Measurements from ENCODE around the gene ANKRD35.
"Not testable (repeated sequence)": the region's sequence is repeated elsewhere in the genome, so short reads cannot be mapped to it uniquely, and the experiment has no call there.

ANKRD35 gene

GRCh38 chr1:145885738-145886287 is at the start of gene ANKRD35:
ANKRD35 (minus strand) TSS chr1:145885866; CDS start chr1:145885758, 108 bp downstream.
- intact Hi-C loops (cut with DNase I), result no loop called here
- peak; percentile 77 to 95 (median 89) for DNase-seq

- intact Hi-C loops (cut with DNase I); DNase-seq: not testable (repeated sequence)
These were observed 46.9 kb upstream of the ANKRD35 start for GRCh38 chr1:145932522-145933009.

- DNase-seq, result peak in 9 of 42 donors; percentile 8 to 47 (median 25)
- intact Hi-C loops (cut with DNase I), result loop anchor here (2.0 kb wide), 1 partner anchor 29 kb away; no protein-coding TSS in a partner anchor
These were observed 42.4 kb upstream of the ANKRD35 start for GRCh38 chr1:145927916-145928643.

- intact Hi-C loops (cut with DNase I), result loop anchor here (2.0 kb wide), 1 partner anchor 30 kb away; no protein-coding TSS in a partner anchor
- DNase-seq, result peak; percentile 81 to 98 (median 95)
These were observed 41.6 kb upstream of the ANKRD35 start, which contains the start of gene RBM8A for GRCh38 chr1:145927063-145927886. RBM8A (minus strand) TSS chr1:145927484; CDS start chr1:145927426, 58 bp downstream.

- intact Hi-C loops (cut with DNase I), result loop anchor here (2.0 kb wide), 1 partner anchor 30 kb away; no protein-coding TSS in a partner anchor
- peak in 1 of 42 donors; percentile 7 for DNase-seq
These were observed 41.0 kb upstream of the ANKRD35 start for GRCh38 chr1:145926686-145927062.

- intact Hi-C loops (cut with DNase I), result no loop called here
- no peak for DNase-seq
These were observed 36.6 kb upstream of the ANKRD35 start for GRCh38 chr1:145922266-145922665.

- intact Hi-C loops (cut with DNase I); DNase-seq: not testable (repeated sequence)
These were observed 34.6 kb upstream of the ANKRD35 start for GRCh38 chr1:145920297-145920696.

- DNase-seq, result peak in 39 of 42 donors; percentile 7 to 66 (median 39)
- intact Hi-C loops (cut with DNase I), result no loop called here
These were observed 33.6 kb upstream of the ANKRD35 start for GRCh38 chr1:145918992-145919939.

GRCh38 chr1:145918144-145918991 is 32.7 kb upstream of the ANKRD35 start, which contains the start of gene PEX11B:
PEX11B (minus strand) TSS chr1:145918717; CDS start chr1:145918688, 29 bp downstream.
- intact Hi-C loops (cut with DNase I), result no loop called here
- DNase-seq, result peak; percentile 87 to 96 (median 93)

GRCh38 chr1:145917595-145917994 is 31.9 kb upstream of the ANKRD35 start:
- DNase-seq, result no peak
- intact Hi-C loops (cut with DNase I), result no loop called here

GRCh38 chr1:145916745-145917144 is 31.1 kb upstream of the ANKRD35 start:
- DNase-seq, result no peak
- intact Hi-C loops (cut with DNase I), result no loop called here

GRCh38 chr1:145912128-145912641 is 26.5 kb upstream of the ANKRD35 start:
- DNase-seq, result no peak
- intact Hi-C loops (cut with DNase I), result no loop called here

GRCh38 chr1:145908653-145909052 is 23.0 kb upstream of the ANKRD35 start:
- intact Hi-C loops (cut with DNase I), result no loop called here

GRCh38 chr1:145906954-145907753 is 21.5 kb upstream of the ANKRD35 start:
- intact Hi-C loops (cut with DNase I), result no loop called here
- DNase-seq, result no peak

More at GRCh38 chr1:145908653-145909052, 23.0 kb upstream of the ANKRD35 start:
- DNase-seq, result no peak

- intact Hi-C loops (cut with DNase I), result no loop called here
- DNase-seq, result no peak
These were observed 15.8 kb upstream of the ANKRD35 start for GRCh38 chr1:145901312-145902021.
